ENCODE results near the gene ROR2. TPM values are rescaled to one million over a fixed set of nuclear protein-coding genes. Genes with fewer than 3 reads are reported as not detected.

ROR2 gene
- total and polyA plus RNA-seq, 2 donors (not counting 3 experiments of a cell fraction or from before 2014, with no cell fraction given), result not detected

DNA sequence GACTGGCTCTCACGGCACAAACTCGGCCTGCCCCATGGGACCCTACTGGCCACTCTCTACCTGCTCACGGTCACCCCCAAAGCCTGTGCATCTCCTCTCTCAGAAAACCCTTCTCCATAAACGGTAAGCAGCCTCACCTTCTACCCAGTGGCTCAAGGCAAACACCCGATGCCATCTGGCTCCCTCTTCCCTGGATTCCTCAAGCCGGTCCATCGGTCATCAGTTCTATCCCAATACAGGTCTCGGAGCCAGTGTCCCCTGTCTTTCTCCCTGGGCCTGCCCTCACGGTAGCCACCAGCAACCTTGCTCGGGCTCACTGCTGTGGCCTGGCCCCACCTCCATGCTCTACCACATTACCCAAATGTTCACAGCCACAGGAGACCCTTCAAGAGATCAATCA lies 134.1 kb downstream of the ROR2 start:
- POLR2A ChIA-PET, result no interaction called here
- H3K4me3 ChIP-seq (replicated peaks in 1 of 3; ENCODE audit: insufficient read depth in 1 of 3, low read depth in 1 of 3, low read length in 3 of 3), result no peak overlapping the region
- intact Hi-C loops (cut with micrococcal nuclease) (no loop called here), dilution Hi-C loops (cut with MboI; ENCODE audit: extremely low pct_ligation_motif_present, low sequenced_read_pairs) (no loop called here)
- no peaks in the 10 kb centered on the region for H4K20me1 ChIP-seq (replicated peaks; ENCODE audit: control insufficient read depth, extremely low read depth, insufficient read depth, low read length)
- H3K36me3 ChIP-seq (ENCODE audit: control insufficient read depth in 2 of 2, extremely low read depth in 1 of 2, insufficient read depth in 2 of 2, low read length in 2 of 2), result no peaks in the 10 kb centered on the region
- H3K27me3 ChIP-seq (ENCODE audit: control insufficient read depth in 2 of 2, insufficient read depth in 2 of 2, low read length in 2 of 2), result no peaks in the 10 kb centered on the region
- CTCF ChIA-PET, result no interaction called here
- no peaks in the 10 kb centered on the region for H3K9me3 ChIP-seq (replicated peaks; ENCODE audit: control insufficient read depth, insufficient read depth, low read length)
- H3K4me2 ChIP-seq (ENCODE audit: insufficient read depth, low read length), result no peak overlapping the region
- no peaks in the 10 kb centered on the region for H3K79me2 ChIP-seq (ENCODE audit: control insufficient read depth, insufficient read depth, low read length)
- no peaks in the 10 kb centered on the region for H3K4me1 ChIP-seq (ENCODE audit: control insufficient read depth, extremely low read depth, insufficient read depth, low read length)
- no peak overlapping the region for H3K9ac ChIP-seq (replicated peaks; ENCODE audit: extremely low read depth, insufficient read depth, low read length)
- no TSS peak for BruUV-seq (replicated peaks)
- H3K9me1 ChIP-seq (replicated peaks; ENCODE audit: control insufficient read depth, extremely low read depth, insufficient read depth, low read length), result no peaks in the 10 kb centered on the region
- no peak overlapping the region for H3K27ac ChIP-seq (ENCODE audit: insufficient read depth, low read depth, low read length)
- FAIRE-seq, result no peak
- no peak overlapping the region for H2AFZ ChIP-seq (ENCODE audit: low read depth, low read length)
- TF ChIP-seq, protein P1, sequence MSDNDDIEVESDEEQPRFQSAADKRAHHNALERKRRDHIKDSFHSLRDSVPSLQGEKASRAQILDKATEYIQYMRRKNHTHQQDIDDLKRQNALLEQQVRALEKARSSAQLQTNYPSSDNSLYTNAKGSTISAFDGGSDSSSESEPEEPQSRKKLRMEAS (IDR thresholded peaks at IDR 0.05; ENCODE audit: insufficient read depth, insufficient read length), result no peak
- TF ChIP-seq POLR2A (IDR thresholded peaks at IDR 0.05; ENCODE audit: low read depth, low read length), result no peak
- no peak for TF ChIP-seq MYC (IDR thresholded peaks at IDR 0.05; ENCODE audit: low read depth, low read length)
- no peak for TF ChIP-seq GATA2 (IDR thresholded peaks at IDR 0.05; ENCODE audit: insufficient read depth, insufficient read length, low read depth, low read length)
- no peak for TF ChIP-seq FOS (IDR thresholded peaks at IDR 0.05; ENCODE audit: borderline replicate concordance, insufficient read depth, low read length)
- TF ChIP-seq EZH2 (IDR thresholded peaks at IDR 0.05; ENCODE audit: borderline replicate concordance, low read depth, low read length, severe bottlenecking), result no peak
- no peak for TF ChIP-seq POLR2AphosphoS5 (IDR thresholded peaks at IDR 0.05; ENCODE audit: insufficient read depth, low read depth, low read length)
- TF ChIP-seq JUN (IDR thresholded peaks at IDR 0.05; ENCODE audit: borderline replicate concordance, insufficient read depth, insufficient read length, low read depth), result no peak
- TF ChIP-seq, protein P2, sequence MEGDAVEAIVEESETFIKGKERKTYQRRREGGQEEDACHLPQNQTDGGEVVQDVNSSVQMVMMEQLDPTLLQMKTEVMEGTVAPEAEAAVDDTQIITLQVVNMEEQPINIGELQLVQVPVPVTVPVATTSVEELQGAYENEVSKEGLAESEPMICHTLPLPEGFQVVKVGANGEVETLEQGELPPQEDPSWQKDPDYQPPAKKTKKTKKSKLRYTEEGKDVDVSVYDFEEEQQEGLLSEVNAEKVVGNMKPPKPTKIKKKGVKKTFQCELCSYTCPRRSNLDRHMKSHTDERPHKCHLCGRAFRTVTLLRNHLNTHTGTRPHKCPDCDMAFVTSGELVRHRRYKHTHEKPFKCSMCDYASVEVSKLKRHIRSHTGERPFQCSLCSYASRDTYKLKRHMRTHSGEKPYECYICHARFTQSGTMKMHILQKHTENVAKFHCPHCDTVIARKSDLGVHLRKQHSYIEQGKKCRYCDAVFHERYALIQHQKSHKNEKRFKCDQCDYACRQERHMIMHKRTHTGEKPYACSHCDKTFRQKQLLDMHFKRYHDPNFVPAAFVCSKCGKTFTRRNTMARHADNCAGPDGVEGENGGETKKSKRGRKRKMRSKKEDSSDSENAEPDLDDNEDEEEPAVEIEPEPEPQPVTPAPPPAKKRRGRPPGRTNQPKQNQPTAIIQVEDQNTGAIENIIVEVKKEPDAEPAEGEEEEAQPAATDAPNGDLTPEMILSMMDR (IDR thresholded peaks at IDR 0.05; ENCODE audit: extremely low read depth in 1 of 2, insufficient read depth in 1 of 2, low read depth in 1 of 2, low read length in 2 of 2), result no peak
- no peak for DNase-seq (ENCODE audit: low read depth, low spot score)

Measured in endothelial cell of umbilical vein (primary cell).